ENCODE results near the gene PLPP1. TPM values are rescaled to one million over a fixed set of nuclear protein-coding genes. Genes with fewer than 3 reads are reported as not detected.

Gene PLPP1
- total RNA-seq, 1 experiment from 2014 or later: 10.5 TPM

GRCh38 chr5:55385846-55386245, 148.9 kb downstream of the PLPP1 start (continued):
- no peak for TF ChIP-seq TCF7L2 (IDR thresholded peaks at IDR 0.05; ENCODE audit: borderline replicate concordance, extremely low read depth, insufficient read depth, insufficient read length)
- TF ChIP-seq POLR2AphosphoS5 (IDR thresholded peaks at IDR 0.05; ENCODE audit: low read depth, low read length): no peak

GRCh38 chr5:55385227-55385626, 149.5 kb downstream of the PLPP1 start:
- no peak for DNase-seq (ENCODE audit: low read depth, low spot score)
- TF ChIP-seq ATF3 (IDR thresholded peaks at IDR 0.05): no peak
- TF ChIP-seq EGR1 (IDR thresholded peaks at IDR 0.05; ENCODE audit: low read depth): no peak
- TF ChIP-seq EZH2 (IDR thresholded peaks at IDR 0.05): no peak
- TF ChIP-seq POLR2AphosphoS5 (IDR thresholded peaks at IDR 0.05; ENCODE audit: low read depth, low read length): no peak
- TF ChIP-seq RAD21 (IDR thresholded peaks at IDR 0.05; ENCODE audit: low read depth): no peak
- no peak for TF ChIP-seq SIN3A (IDR thresholded peaks at IDR 0.05; ENCODE audit: low read depth)
- H2AFZ ChIP-seq (ENCODE audit: low read depth, low read length, poor library complexity, severe bottlenecking): no peak overlapping the region
- H3K9me3 ChIP-seq (ENCODE audit: control insufficient read depth in 1 of 2, insufficient read depth in 1 of 2, low read depth in 1 of 2, low read length in 2 of 2): no peaks in the 10 kb centered on the region
- no TSS peak for BruUV-seq (replicated peaks)
- RAD21 ChIA-PET (ENCODE audit: low non-redundant PET in 1 of 2, low total read pairs in 2 of 2, uncharacterized antibody in 2 of 2, unreplicated experiment in 2 of 2): no interaction called here
- H4K20me1 ChIP-seq (ENCODE audit: insufficient read depth): no peaks in the 10 kb centered on the region; the same call in 1 of the 2 replicates
- no peak overlapping the region for H3K27ac ChIP-seq (ENCODE audit: low read depth, low read length)
- no peaks in the 10 kb centered on the region for H3K27me3 ChIP-seq (ENCODE audit: insufficient read depth, low read length)
- H3K9me2 ChIP-seq (ENCODE audit: insufficient read depth): no peaks in the 10 kb centered on the region
- no peak overlapping the region for H3K4me3 ChIP-seq (replicated peaks in 1 of 2; ENCODE audit: low read depth in 1 of 2, low read length in 2 of 2)
- peaks cover 40% of the 10 kb centered on the region for H3K79me2 ChIP-seq (ENCODE audit: insufficient read depth, low read length)
- no peak for ATAC-seq
- intact Hi-C loops (cut with micrococcal nuclease): no loop called here
- no peak overlapping the region for H3K4me2 ChIP-seq (ENCODE audit: low read length)
- POLR2A ChIA-PET: no interaction called here
- no peaks in the 10 kb centered on the region for H3K4me1 ChIP-seq (ENCODE audit: control insufficient read depth in 1 of 2, insufficient read depth in 2 of 2, low read length in 2 of 2)
- peaks cover 5 to 8% of the 10 kb centered on the region in 2 experiments for H3K36me3 ChIP-seq (ENCODE audit: control insufficient read depth in 1 of 2, insufficient read depth in 2 of 2, low read length in 2 of 2)
- no peak overlapping the region for H3K9ac ChIP-seq (ENCODE audit: low read length)
- CTCF ChIA-PET: no interaction called here

GRCh38 chr5:55384072-55384471, 150.7 kb downstream of the PLPP1 start:
- no peak overlapping the region for H3K9ac ChIP-seq (ENCODE audit: low read length)
- peaks cover 40% of the 10 kb centered on the region for H3K79me2 ChIP-seq (ENCODE audit: insufficient read depth, low read length)
- no peak for TF ChIP-seq ATF3 (IDR thresholded peaks at IDR 0.05)
- no peak for TF ChIP-seq RAD21 (IDR thresholded peaks at IDR 0.05; ENCODE audit: low read depth)
- no peak for TF ChIP-seq POLR2AphosphoS5 (IDR thresholded peaks at IDR 0.05; ENCODE audit: low read depth, low read length)
- no peak for TF ChIP-seq EZH2phosphoT487 (IDR thresholded peaks at IDR 0.05; ENCODE audit: borderline replicate concordance)
- TF ChIP-seq ELF1 (IDR thresholded peaks at IDR 0.05; ENCODE audit: borderline replicate concordance, low read depth): no peak
- TF ChIP-seq SRF (IDR thresholded peaks at IDR 0.05; ENCODE audit: low read depth): no peak
- no peak for TF ChIP-seq POLR2A (IDR thresholded peaks at IDR 0.05; ENCODE audit: borderline replicate concordance, extremely low read depth, insufficient read depth, insufficient read length)
- TF ChIP-seq ZFX (IDR thresholded peaks at IDR 0.05): no peak
- no peak for TF ChIP-seq MAX (IDR thresholded peaks at IDR 0.05)
- no peak for TF ChIP-seq REST (IDR thresholded peaks at IDR 0.05; ENCODE audit: low read depth)
- no peak for TF ChIP-seq ZNF274 (IDR thresholded peaks at IDR 0.05; ENCODE audit: low read depth, low read length)
- TF ChIP-seq CEBPB (IDR thresholded peaks at IDR 0.05; ENCODE audit: low read depth): no peak
- TF ChIP-seq EGR1 (IDR thresholded peaks at IDR 0.05; ENCODE audit: low read depth): no peak
- TF ChIP-seq SP1 (IDR thresholded peaks at IDR 0.05; ENCODE audit: low read depth): no peak
- TF ChIP-seq SIN3A (IDR thresholded peaks at IDR 0.05; ENCODE audit: low read depth): no peak
- H2AFZ ChIP-seq (ENCODE audit: low read depth, low read length, poor library complexity, severe bottlenecking): no peak overlapping the region
- no peak overlapping the region for H3K4me3 ChIP-seq (replicated peaks in 1 of 2; ENCODE audit: low read depth in 1 of 2, low read length in 2 of 2)
- DNase-seq (ENCODE audit: low read depth, low spot score) (no peak), ATAC-seq (no peak)
- H3K36me3 ChIP-seq (ENCODE audit: control insufficient read depth in 1 of 2, insufficient read depth in 2 of 2, low read length in 2 of 2): peaks cover 5 to 10% of the 10 kb centered on the region in 2 experiments
- no TSS peak for BruUV-seq (replicated peaks)
- intact Hi-C loops (cut with micrococcal nuclease): no loop called here
- no peak overlapping the region for H3K4me2 ChIP-seq (ENCODE audit: low read length)
- ChIA-PET CTCF (no interaction called here), RAD21 (ENCODE audit: low non-redundant PET in 1 of 2, low total read pairs in 2 of 2, uncharacterized antibody in 2 of 2, unreplicated experiment in 2 of 2) (no interaction called here), POLR2A (no interaction called here)
- no peak overlapping the region for H3K27ac ChIP-seq (ENCODE audit: low read depth, low read length)
- no peaks in the 10 kb centered on the region for H3K27me3 ChIP-seq (ENCODE audit: insufficient read depth, low read length)
- H3K9me3 ChIP-seq (ENCODE audit: control insufficient read depth in 1 of 2, insufficient read depth in 1 of 2, low read depth in 1 of 2, low read length in 2 of 2): no peaks in the 10 kb centered on the region
- H3K4me1 ChIP-seq (ENCODE audit: control insufficient read depth in 1 of 2, insufficient read depth in 2 of 2, low read length in 2 of 2): no peaks in the 10 kb centered on the region
- H3K9me2 ChIP-seq (ENCODE audit: insufficient read depth): no peaks in the 10 kb centered on the region
- H4K20me1 ChIP-seq (ENCODE audit: insufficient read depth): no peaks in the 10 kb centered on the region; the same call in 1 of the 2 replicates

Data from HCT116 (cell line).